Upper lobe of left lung (tissue), 4 donors: ENCODE measurements around the gene FUT2.

Experiments
- CTCF ChIP-seq, 6 experiments: fragments of 450-650 bp in 4 of 6; fragments of 200-600 bp in 2 of 6; sonication (generic) in 2 of 6; IDR thresholded peaks; one replicate each; pipeline ENCODE4 v1.5.1; 2016 to 2019; ENCODE audit warnings: antibody characterized with exemption in 6 of 6
- EP300 ChIP-seq, 4 donors: sonication (generic); formaldehyde crosslinking; IDR thresholded peaks; one replicate each; pipeline ENCODE4 v1.5.1; 2017; ENCODE audit warnings: antibody characterized with exemption in 4 of 4, control low read depth in 2 of 4
- POLR2A ChIP-seq, 4 donors: fragments of 450-650 bp; IDR thresholded peaks; one replicate each; pipeline ENCODE4 v1.5.1; 2016 to 2017; ENCODE audit warnings: antibody characterized with exemption in 4 of 4, mild to moderate bottlenecking in 2 of 4

GRCh38 chr19:48681127-48681470 is 14.7 kb upstream of the FUT2 start:
- no peak for TF ChIP-seq CTCF (IDR thresholded peaks at IDR 0.05)
- TF ChIP-seq POLR2A (IDR thresholded peaks at IDR 0.05), result no peak
- TF ChIP-seq EP300 (IDR thresholded peaks at IDR 0.05), result no peak
